ENCODE measurements around the gene EDN1.

EDN1 gene

DNA sequence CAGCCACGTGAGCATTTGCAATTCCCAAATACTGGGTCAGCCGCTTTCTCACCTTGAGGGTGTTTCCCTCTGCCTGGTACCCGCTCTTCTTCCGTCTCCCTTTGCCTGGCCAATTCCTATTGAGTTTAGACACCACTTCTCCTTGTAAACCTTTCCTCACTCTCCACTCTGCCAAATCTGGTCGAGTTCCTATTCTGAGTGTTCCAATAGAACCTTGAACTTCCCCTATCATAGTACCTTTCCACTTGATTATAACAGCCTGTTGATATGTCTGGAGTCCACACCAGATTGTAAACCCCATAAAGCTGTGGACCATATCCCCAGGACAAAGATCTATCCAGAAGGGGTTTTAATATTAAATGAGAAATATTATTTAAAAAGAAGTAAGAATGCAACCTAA, 36.0 kb upstream of the EDN1 start:
- Histone ChIP-seq H2BK120ac (ENCODE audit: low read depth, low read length) (no peak overlapping the region), H2AK5ac (ENCODE audit: low read depth, low read length) (no peak overlapping the region), H3K4me1 (ENCODE audit: control insufficient read depth in 2 of 2, insufficient read depth in 1 of 2, low read depth in 1 of 2, low read length in 2 of 2) (no peaks in the 10 kb centered on the region), H3K9me3 (replicated peaks in 1 of 2; ENCODE audit: control insufficient read depth in 2 of 2, insufficient read depth in 1 of 2, low read depth in 1 of 2, low read length in 2 of 2) (no peaks in the 10 kb centered on the region), H3K4me3 (ENCODE audit: low read length in 2 of 2) (no peak overlapping the region), H3K18ac (ENCODE audit: low read length) (no peak overlapping the region), H4K8ac (ENCODE audit: low read depth, low read length) (no peak overlapping the region), H3K23ac (ENCODE audit: low read depth, low read length, poor library complexity) (no peak overlapping the region), H3K4me2 (ENCODE audit: insufficient read depth, low read length, poor library complexity, severe bottlenecking) (no peak overlapping the region), H2BK12ac (ENCODE audit: low read length) (no peak overlapping the region), H3K79me1 (ENCODE audit: low read depth, low read length) (no peaks in the 10 kb centered on the region), H2BK5ac (ENCODE audit: low read length) (no peak overlapping the region), H3K36me3 (replicated peaks in 1 of 2; ENCODE audit: control insufficient read depth in 2 of 2, insufficient read depth in 2 of 2, low read length in 2 of 2) (no peaks in the 10 kb centered on the region), H3K9ac (ENCODE audit: low read depth, low read length, poor library complexity) (no peak overlapping the region), H3K27ac (replicated peaks; ENCODE audit: low read length) (no peak overlapping the region), H4K91ac (ENCODE audit: low read depth, low read length, poor library complexity) (no peak overlapping the region), H3K27me3 (ENCODE audit: control insufficient read depth in 3 of 3, insufficient read depth in 3 of 3, low read depth in 1 of 3, low read length in 3 of 3) (no peaks in the 10 kb centered on the region), H3K4ac (ENCODE audit: low read length) (no peak overlapping the region), H3K14ac (ENCODE audit: low read length) (no peak overlapping the region), H2AFZ (ENCODE audit: low read length) (no peak overlapping the region), H2BK15ac (ENCODE audit: low read length) (no peak overlapping the region)
- no CpG with 5 or more reads among the region's 5 CpGs for WGBS, 2 donors (ENCODE audit: extremely low coverage in 2 of 2, insufficient read length in 2 of 2, insufficient replicate concordance in 1 of 2)
- no peak for DNase-seq (ENCODE audit: low spot score)

DNA sequence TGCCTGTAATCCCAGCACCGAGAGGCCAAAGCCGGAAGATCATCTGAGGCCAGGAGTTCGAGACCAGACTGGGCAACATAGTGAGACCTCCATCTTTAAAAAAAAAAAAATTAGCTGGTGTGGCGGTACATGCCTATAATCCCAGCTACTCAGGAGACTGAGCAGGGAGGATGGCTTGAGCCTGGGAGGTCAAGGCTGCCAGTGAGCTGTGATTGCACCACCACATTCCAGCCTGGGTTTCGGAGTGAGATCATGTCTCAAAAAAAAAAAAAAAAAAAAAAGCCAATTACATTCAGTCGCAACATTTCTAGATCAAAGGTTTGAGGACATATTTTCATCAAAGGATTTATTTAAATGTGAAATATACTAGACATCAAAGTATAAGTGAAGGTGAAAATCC, 32.0 kb upstream of the EDN1 start:
- Histone ChIP-seq H4K8ac (ENCODE audit: low read depth, low read length) (no peak overlapping the region), H2BK15ac (ENCODE audit: low read length) (no peak overlapping the region), H2AK5ac (ENCODE audit: low read depth, low read length) (no peak overlapping the region), H3K4ac (ENCODE audit: low read length) (no peak overlapping the region), H3K4me2 (ENCODE audit: insufficient read depth, low read length, poor library complexity, severe bottlenecking) (no peak overlapping the region), H4K91ac (ENCODE audit: low read depth, low read length, poor library complexity) (no peak overlapping the region), H3K4me3 (ENCODE audit: low read length in 2 of 2) (no peak overlapping the region), H2AFZ (ENCODE audit: low read length) (no peak overlapping the region), H3K27ac (replicated peaks; ENCODE audit: low read length) (no peak overlapping the region), H2BK12ac (ENCODE audit: low read length) (no peak overlapping the region), H3K9me3 (replicated peaks in 1 of 2; ENCODE audit: control insufficient read depth in 2 of 2, insufficient read depth in 1 of 2, low read depth in 1 of 2, low read length in 2 of 2) (no peaks in the 10 kb centered on the region), H3K79me1 (ENCODE audit: low read depth, low read length) (no peaks in the 10 kb centered on the region), H3K36me3 (replicated peaks in 1 of 2; ENCODE audit: control insufficient read depth in 2 of 2, insufficient read depth in 2 of 2, low read length in 2 of 2) (no peaks in the 10 kb centered on the region), H3K4me1 (ENCODE audit: control insufficient read depth in 2 of 2, insufficient read depth in 1 of 2, low read depth in 1 of 2, low read length in 2 of 2) (no peaks in the 10 kb centered on the region), H3K9ac (ENCODE audit: low read depth, low read length, poor library complexity) (no peak overlapping the region), H3K23ac (ENCODE audit: low read depth, low read length, poor library complexity) (no peak overlapping the region), H3K27me3 (ENCODE audit: control insufficient read depth in 3 of 3, insufficient read depth in 3 of 3, low read depth in 1 of 3, low read length in 3 of 3) (no peaks in the 10 kb centered on the region), H2BK120ac (ENCODE audit: low read depth, low read length) (no peak overlapping the region), H3K18ac (ENCODE audit: low read length) (no peak overlapping the region), H2BK5ac (ENCODE audit: low read length) (no peak overlapping the region), H3K14ac (ENCODE audit: low read length) (no peak overlapping the region)
- WGBS, 2 donors (ENCODE audit: extremely low coverage in 2 of 2, insufficient read length in 2 of 2, insufficient replicate concordance in 1 of 2) = no CpG with 5 or more reads among the region's 6 CpGs
- no peak for DNase-seq (ENCODE audit: low spot score)

DNA sequence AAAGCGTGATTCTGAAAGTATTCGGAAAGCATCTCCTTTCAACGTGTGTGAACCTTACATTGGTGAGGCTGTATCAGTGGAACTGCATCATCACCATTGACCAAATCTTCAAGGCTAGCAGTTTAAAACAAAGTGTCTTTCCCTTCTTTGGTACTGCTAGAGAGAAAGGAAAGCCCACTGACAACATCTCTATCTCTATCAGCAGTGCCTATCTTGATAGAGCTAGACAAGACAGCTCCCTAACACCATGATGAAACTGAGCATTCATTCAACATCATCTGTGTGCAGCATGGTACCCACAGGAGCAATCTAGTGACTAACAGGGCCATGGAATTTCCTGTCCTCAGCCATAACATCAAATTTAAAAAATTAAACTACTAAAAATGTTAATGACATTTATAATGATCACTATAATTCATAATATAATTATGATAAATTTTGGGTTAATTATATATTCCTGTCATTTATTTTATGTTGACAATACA, 31.5 kb upstream of the EDN1 start:
- Histone ChIP-seq H2BK120ac (ENCODE audit: low read depth, low read length) (no peak overlapping the region), H4K91ac (ENCODE audit: low read depth, low read length, poor library complexity) (no peak overlapping the region), H2AK5ac (ENCODE audit: low read depth, low read length) (no peak overlapping the region), H3K23ac (ENCODE audit: low read depth, low read length, poor library complexity) (no peak overlapping the region), H3K9ac (ENCODE audit: low read depth, low read length, poor library complexity) (no peak overlapping the region), H2BK12ac (ENCODE audit: low read length) (no peak overlapping the region), H3K27me3 (ENCODE audit: control insufficient read depth in 3 of 3, insufficient read depth in 3 of 3, low read depth in 1 of 3, low read length in 3 of 3) (no peaks in the 10 kb centered on the region), H2AFZ (ENCODE audit: low read length) (no peak overlapping the region), H3K4me1 (ENCODE audit: control insufficient read depth in 2 of 2, insufficient read depth in 1 of 2, low read depth in 1 of 2, low read length in 2 of 2) (peaks cover 0 to 2% of the 10 kb centered on the region in 2 donors), H3K18ac (ENCODE audit: low read length) (no peak overlapping the region), H3K27ac (replicated peaks; ENCODE audit: low read length) (no peak overlapping the region), H4K8ac (ENCODE audit: low read depth, low read length) (no peak overlapping the region), H3K79me1 (ENCODE audit: low read depth, low read length) (no peaks in the 10 kb centered on the region), H2BK5ac (ENCODE audit: low read length) (no peak overlapping the region), H3K4me2 (ENCODE audit: insufficient read depth, low read length, poor library complexity, severe bottlenecking) (no peak overlapping the region), H3K4me3 (ENCODE audit: low read length in 2 of 2) (no peak overlapping the region), H3K4ac (ENCODE audit: low read length) (no peak overlapping the region), H3K14ac (ENCODE audit: low read length) (no peak overlapping the region), H3K9me3 (replicated peaks in 1 of 2; ENCODE audit: control insufficient read depth in 2 of 2, insufficient read depth in 1 of 2, low read depth in 1 of 2, low read length in 2 of 2) (no peaks in the 10 kb centered on the region), H2BK15ac (ENCODE audit: low read length) (no peak overlapping the region), H3K36me3 (replicated peaks in 1 of 2; ENCODE audit: control insufficient read depth in 2 of 2, insufficient read depth in 2 of 2, low read length in 2 of 2) (no peaks in the 10 kb centered on the region)
- WGBS, 2 donors (ENCODE audit: extremely low coverage in 2 of 2, insufficient read length in 2 of 2, insufficient replicate concordance in 1 of 2) = no CpG with 5 or more reads among the region's 3 CpGs
- DNase-seq (ENCODE audit: low spot score) = no peak

DNA sequence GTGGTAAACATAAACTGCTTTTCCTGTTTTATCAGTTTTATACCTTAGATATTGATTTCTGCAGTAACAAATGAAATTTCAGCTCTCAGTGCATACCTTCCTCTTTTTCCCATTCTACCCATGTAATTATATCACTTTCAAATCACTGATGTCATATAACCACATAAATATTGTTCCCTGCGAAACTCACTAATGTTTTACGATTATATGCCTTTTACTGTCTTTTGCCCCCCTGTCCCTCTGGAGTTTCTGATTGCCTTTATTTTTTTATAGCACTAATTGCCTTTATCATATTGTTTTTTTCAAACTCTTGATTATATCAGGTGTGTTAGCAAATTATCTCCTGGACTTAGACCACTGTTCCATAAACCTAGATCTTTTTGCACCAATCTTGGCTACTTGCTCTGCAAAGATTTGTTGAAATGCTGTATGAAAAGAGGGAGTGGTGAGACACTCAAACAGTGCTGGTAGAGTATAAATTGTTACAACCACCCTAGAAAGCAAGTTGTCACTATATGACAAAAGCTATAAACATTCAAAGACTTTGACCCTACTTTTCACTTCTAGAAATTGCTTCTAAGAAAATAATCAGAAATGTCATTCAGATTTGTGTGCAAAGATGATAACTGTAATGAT, 29.6 kb upstream of the EDN1 start:
- no peak overlapping the region for H3K4me2 ChIP-seq (ENCODE audit: insufficient read depth, low read length, poor library complexity, severe bottlenecking)
- no peak overlapping the region for H2BK5ac ChIP-seq (ENCODE audit: low read length)
- DNase-seq (ENCODE audit: low spot score) = no peak
- no peak overlapping the region for H3K9ac ChIP-seq (ENCODE audit: low read depth, low read length, poor library complexity)
- H3K4ac ChIP-seq (ENCODE audit: low read length) = no peak overlapping the region
- H4K8ac ChIP-seq (ENCODE audit: low read depth, low read length) = no peak overlapping the region
- H2AK5ac ChIP-seq (ENCODE audit: low read depth, low read length) = no peak overlapping the region
- no peak overlapping the region for H3K23ac ChIP-seq (ENCODE audit: low read depth, low read length, poor library complexity)
- H4K91ac ChIP-seq (ENCODE audit: low read depth, low read length, poor library complexity) = no peak overlapping the region
- no peak overlapping the region for H2AFZ ChIP-seq (ENCODE audit: low read length)
- H2BK12ac ChIP-seq (ENCODE audit: low read length) = no peak overlapping the region
- no peaks in the 10 kb centered on the region for H3K27me3 ChIP-seq (ENCODE audit: control insufficient read depth in 3 of 3, insufficient read depth in 3 of 3, low read depth in 1 of 3, low read length in 3 of 3)
- no peak overlapping the region for H3K14ac ChIP-seq (ENCODE audit: low read length)
- no peak overlapping the region for H3K18ac ChIP-seq (ENCODE audit: low read length)
- peaks cover 0 to 2% of the 10 kb centered on the region in 2 donors for H3K4me1 ChIP-seq (ENCODE audit: control insufficient read depth in 2 of 2, insufficient read depth in 1 of 2, low read depth in 1 of 2, low read length in 2 of 2)
- no peak overlapping the region for H2BK15ac ChIP-seq (ENCODE audit: low read length)
- H3K9me3 ChIP-seq (replicated peaks in 1 of 2; ENCODE audit: control insufficient read depth in 2 of 2, insufficient read depth in 1 of 2, low read depth in 1 of 2, low read length in 2 of 2) = no peaks in the 10 kb centered on the region
- H3K79me1 ChIP-seq (ENCODE audit: low read depth, low read length) = no peaks in the 10 kb centered on the region
- H2BK120ac ChIP-seq (ENCODE audit: low read depth, low read length) = no peak overlapping the region
- WGBS, 2 donors (ENCODE audit: extremely low coverage in 2 of 2, insufficient read length in 2 of 2, insufficient replicate concordance in 1 of 2) = no CpG with 5 or more reads among the region's 2 CpGs
- H3K27ac ChIP-seq (replicated peaks; ENCODE audit: low read length) = no peak overlapping the region
- H3K36me3 ChIP-seq (replicated peaks in 1 of 2; ENCODE audit: control insufficient read depth in 2 of 2, insufficient read depth in 2 of 2, low read length in 2 of 2) = no peaks in the 10 kb centered on the region
- no peak overlapping the region for H3K4me3 ChIP-seq (ENCODE audit: low read length in 2 of 2)

All from neuronal stem cell (in vitro differentiated cells).